Stimulated activated naive CD8-positive, alpha-beta T cell treated with anti-CD3 and anti-CD28 coated beads, Interleukin-15, amount 100 ng/mL, for 72 hours (primary cell): Measurements from ENCODE around the gene SPNS3.
A peak's percentile ranks its signal among the peaks of the same experiment; 100 is the strongest.

Source experiments
- ATAC-seq: fragments of 150-1000 bp; cut with Tn5 transposase; 2 replicates; pipeline ENCODE4 v1.10.0; 2021; ENCODE audit warnings: mild to moderate bottlenecking, moderate library complexity
- DNase-seq, 2 donors: peaks; one replicate each; pipeline ENCODE4 v3.0.0; 2021 to 2022
- H3K27ac Mint-ChIP-seq, 2 donors: one replicate each; pipeline ENCODE4 v1.8.0; 2022; ENCODE audit warnings: mild to moderate bottlenecking in 2 of 2, mixed read lengths in 2 of 2, moderate library complexity in 2 of 2
- H3K27me3 Mint-ChIP-seq: one replicate; pipeline ENCODE4 v1.8.0; 2022; ENCODE audit warnings: mixed read lengths
- H3K4me1 Mint-ChIP-seq: one replicate; pipeline ENCODE4 v1.8.0; 2022; ENCODE audit warnings: mild to moderate bottlenecking, mixed read lengths
- H3K4me3 Mint-ChIP-seq, 2 donors: one replicate each; pipeline ENCODE4 v1.8.0; 2022; ENCODE audit warnings: mild to moderate bottlenecking in 2 of 2, mixed read lengths in 2 of 2, moderate library complexity in 1 of 2
- H3K9me3 Mint-ChIP-seq, 2 donors: one replicate each; pipeline ENCODE4 v1.8.0; 2022; ENCODE audit warnings: mixed read lengths in 2 of 2

The SPNS3 gene

DNA sequence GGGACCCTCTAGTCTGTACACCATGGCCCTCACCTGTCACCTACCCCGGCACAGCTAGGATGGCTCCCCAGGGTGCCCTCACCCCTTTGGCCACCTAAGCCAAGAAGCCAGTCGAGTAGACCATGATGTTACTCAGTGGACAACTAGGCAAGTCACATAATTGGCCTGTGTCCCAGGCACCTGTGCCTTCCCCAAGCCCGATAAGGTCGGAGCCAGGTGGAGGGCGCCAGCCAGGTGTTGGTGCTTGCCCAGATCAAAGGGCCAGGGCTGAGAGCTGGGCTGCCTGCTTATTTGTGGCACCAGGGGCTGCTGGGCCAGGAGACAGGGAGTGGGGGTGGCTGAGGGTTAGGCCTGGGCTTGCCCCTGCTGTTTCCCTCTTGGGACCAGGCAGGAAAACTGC, 81.8 kb downstream of the SPNS3 start:
- no peak overlapping the region for H3K4me3 Mint-ChIP-seq
- ATAC-seq, result no peak
- H3K9me3 Mint-ChIP-seq, result no peaks in the 10 kb centered on the region
- H3K27me3 Mint-ChIP-seq, result no peaks in the 10 kb centered on the region
- H3K27ac Mint-ChIP-seq, result no peak overlapping the region
- H3K4me1 Mint-ChIP-seq, result peaks cover 3% of the 10 kb centered on the region
- no peak for DNase-seq

DNA sequence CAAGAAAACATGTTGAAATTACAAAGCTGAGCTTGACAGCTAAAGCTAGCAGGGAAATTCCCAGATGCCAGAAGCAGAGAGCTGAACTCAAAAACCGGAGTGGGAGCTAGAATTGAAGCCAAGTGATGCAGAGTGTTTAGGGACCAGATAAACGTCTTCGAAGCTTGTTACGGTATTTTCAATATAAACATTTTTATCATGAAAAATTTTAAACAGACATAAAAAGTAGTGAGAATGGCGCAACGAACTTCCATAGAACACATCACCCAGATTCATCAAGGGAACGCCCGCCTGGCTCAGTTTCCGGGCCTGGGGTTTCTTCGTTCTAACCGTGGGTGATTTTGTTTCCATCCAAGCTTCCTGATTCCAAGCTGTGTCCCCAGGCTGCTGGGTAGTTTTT, 83.0 kb downstream of the SPNS3 start:
- DNase-seq (no peak), ATAC-seq (no peak)
- Mint-ChIP-seq H3K27ac (no peak overlapping the region), H3K27me3 (no peaks in the 10 kb centered on the region), H3K9me3 (no peaks in the 10 kb centered on the region), H3K4me1 (no peaks in the 10 kb centered on the region), H3K4me3 (no peak overlapping the region)

DNA sequence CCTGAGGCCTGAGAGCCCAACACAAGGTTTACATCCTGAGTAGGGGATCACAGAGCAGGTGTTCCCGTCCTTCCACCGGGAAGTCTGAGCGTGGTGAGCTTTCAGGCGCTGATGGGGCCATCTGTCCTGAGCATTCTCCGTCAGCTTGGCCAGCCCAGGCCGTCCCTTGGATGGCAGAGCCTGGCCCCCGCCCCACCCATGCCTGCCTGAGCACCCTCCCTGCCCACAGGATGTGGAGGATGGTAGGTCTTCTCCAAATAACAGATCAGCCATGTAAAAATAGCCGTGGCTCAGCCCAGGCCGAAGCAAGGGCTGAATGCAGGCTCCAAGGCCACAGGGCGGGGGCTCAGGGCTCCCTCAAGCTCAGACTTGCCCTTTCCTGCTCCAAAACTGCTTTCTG, 85.2 kb downstream of the SPNS3 start:
- Mint-ChIP-seq H3K27me3 (no peaks in the 10 kb centered on the region), H3K4me3 (no peak overlapping the region), H3K27ac (no peak overlapping the region), H3K4me1 (no peaks in the 10 kb centered on the region), H3K9me3 (no peaks in the 10 kb centered on the region)
- no peak for DNase-seq
- no peak for ATAC-seq

DNA sequence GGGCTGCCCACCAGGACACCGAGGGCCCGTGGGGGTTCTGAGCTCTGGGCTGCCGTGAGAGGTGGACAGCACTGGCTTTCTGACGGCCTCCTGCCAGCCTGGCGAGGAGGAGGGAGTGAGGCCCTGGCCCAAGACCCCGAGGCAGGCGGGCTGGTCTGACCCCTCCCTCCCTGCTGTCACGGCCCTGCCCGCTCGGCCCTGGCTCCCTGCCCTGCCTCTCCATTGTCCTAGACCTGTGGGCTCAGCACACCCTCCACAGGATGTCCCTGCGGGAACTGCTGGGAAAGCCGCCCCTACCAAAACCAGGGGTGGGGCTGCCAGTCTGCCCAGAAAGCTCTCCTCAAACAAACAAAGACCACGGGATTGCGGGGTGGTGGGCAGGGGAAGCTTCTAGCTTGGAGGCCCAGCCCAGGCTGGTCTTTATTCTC, 85.6 kb downstream of the SPNS3 start:
- H3K4me3 Mint-ChIP-seq, result no peak overlapping the region
- peak overlapping the region in 1 of 2 donors; percentile 88 for H3K27ac Mint-ChIP-seq
- ATAC-seq, result no peak
- no peaks in the 10 kb centered on the region for H3K4me1 Mint-ChIP-seq
- DNase-seq, result no peak
- no peaks in the 10 kb centered on the region for H3K9me3 Mint-ChIP-seq
- no peaks in the 10 kb centered on the region for H3K27me3 Mint-ChIP-seq

DNA sequence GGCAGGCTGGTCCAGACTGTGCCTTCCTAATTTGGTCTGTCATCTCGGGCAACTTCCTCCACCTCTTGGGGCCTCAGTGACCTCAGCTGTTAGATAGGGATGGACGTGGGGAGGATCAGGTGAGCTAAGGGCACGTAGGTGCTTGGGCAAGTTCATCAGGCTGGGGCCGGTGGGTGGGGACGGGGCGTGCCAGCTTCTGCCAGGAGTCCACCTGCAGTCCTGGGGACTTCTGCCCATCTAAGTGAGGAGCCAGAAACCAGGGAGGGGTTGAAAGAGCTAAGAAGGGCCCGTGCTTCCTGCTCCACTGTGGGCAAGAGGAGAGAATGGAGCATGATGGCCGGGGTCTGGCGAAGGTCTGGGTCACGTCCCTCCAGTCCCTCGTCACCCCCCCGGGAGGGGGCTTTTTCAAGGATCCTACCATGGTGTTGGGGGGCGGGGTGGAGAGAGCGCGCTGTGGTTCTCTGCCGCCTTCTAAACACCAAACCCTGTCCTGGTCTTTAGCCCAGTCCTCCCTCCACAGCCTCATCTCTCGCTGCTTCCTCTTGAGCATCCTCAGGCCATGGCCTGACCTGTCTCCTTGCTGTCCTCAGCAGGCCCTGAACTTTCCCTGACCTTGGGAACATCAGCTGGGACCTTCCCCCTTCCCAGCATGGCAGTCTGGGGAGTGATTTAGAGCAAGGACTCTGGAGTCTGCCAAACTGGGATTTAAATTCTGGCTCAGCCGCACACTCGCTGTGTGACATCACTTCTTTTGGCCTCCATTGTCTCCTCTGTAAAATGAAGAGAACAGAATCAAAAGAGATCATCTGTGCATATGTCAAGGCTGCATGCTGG, 86.5 kb downstream of the SPNS3 start:
- H3K27ac Mint-ChIP-seq, result peak overlapping the region; percentile 23 to 75
- no peaks in the 10 kb centered on the region for H3K27me3 Mint-ChIP-seq
- ATAC-seq (no peak), DNase-seq (no peak)
- no peaks in the 10 kb centered on the region for H3K9me3 Mint-ChIP-seq
- H3K4me3 Mint-ChIP-seq, result no peak overlapping the region
- H3K4me1 Mint-ChIP-seq, result no peaks in the 10 kb centered on the region

DNA sequence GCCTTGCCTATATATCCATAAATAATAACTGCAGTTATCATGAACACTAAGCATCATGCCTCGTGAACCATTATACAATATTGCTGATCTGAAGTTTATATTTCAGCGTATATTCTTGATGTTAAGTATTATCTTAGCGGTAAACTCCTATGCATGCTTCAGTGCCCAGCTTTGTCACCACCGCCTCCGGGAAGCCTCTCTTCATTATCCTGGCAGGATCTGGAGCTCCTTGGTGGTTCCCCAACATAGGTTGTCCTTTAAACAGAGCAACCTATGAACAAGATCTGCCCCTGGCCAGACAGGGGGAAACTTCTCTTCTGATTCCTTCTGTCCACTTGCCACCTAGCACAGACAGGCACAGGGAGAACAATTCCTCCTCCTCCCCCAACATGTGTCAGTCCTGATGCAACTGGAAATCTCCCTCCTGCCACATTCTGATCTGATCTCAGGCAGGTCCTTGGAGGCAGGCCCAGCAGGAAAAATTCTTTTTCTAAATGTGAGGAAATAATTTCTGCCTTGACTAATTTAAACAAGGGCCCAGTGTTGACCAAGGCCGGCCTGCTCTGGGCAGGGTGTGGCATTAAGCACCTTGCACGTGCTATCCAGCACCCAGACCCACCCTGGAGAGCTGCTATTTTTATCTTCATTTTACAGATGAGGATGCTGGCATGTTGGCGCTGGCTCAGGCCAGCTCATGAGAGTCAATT, 87.3 kb downstream of the SPNS3 start:
- ATAC-seq, result no peak

DNA sequence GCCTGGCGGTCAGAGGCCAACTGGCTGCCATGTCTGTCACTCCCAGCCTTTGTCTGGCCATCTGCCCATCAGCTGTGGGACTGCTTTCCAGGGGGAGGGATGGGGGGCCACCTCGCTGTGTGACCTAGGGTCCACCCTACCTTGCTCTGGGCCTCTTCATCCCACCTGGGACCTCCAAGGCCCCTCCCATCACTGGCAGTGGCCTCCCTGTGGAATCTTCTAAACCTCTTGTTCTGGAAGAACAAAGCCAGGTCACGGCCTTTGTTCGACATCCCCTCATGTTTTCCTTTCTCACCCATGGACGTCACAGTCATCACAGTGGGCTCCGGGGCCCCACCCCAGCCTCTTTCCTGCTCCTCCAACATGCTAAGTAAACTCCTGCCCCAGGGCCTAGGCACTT, 88.9 kb downstream of the SPNS3 start:
- ATAC-seq, result no peak
- H3K27me3 Mint-ChIP-seq, result peaks cover 20% of the 10 kb centered on the region
- no peaks in the 10 kb centered on the region for H3K4me1 Mint-ChIP-seq
- H3K9me3 Mint-ChIP-seq, result no peaks in the 10 kb centered on the region
- no peak overlapping the region for H3K4me3 Mint-ChIP-seq
- no peak for DNase-seq
- peak overlapping the region in 1 of 2 donors; percentile 56 for H3K27ac Mint-ChIP-seq

More for the DNA sequence above, 87.3 kb downstream of the SPNS3 start:
- Mint-ChIP-seq H3K27ac (peak overlapping the region in 1 of 2 donors; percentile 83), H3K4me1 (no peaks in the 10 kb centered on the region), H3K27me3 (peaks cover 4% of the 10 kb centered on the region), H3K9me3 (no peaks in the 10 kb centered on the region), H3K4me3 (no peak overlapping the region)
- DNase-seq, result no peak

DNA sequence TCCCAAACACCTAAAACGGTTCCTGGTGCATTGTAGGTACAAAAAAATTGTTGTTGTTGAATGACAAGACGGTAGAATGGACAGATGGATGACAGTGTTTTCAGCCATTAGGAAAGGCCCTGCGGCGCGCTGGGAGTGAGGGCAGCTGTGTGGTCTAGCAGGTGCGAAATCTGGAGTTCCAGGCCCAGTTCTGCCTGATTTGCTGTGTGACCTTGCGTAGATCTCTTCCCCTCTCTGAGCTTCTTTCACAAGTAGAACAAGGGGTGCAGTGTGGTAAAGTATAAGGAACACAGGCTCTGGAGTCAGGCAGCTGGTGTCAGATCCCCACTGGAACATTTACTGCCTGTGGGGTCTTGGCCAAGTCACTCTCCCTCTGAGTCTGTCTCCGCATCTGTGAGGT, 90.2 kb downstream of the SPNS3 start:
- ATAC-seq, result no peak
- Mint-ChIP-seq H3K27ac (no peak overlapping the region), H3K27me3 (peaks cover 21% of the 10 kb centered on the region), H3K4me1 (no peaks in the 10 kb centered on the region), H3K4me3 (no peak overlapping the region), H3K9me3 (no peaks in the 10 kb centered on the region)
- no peak for DNase-seq

DNA sequence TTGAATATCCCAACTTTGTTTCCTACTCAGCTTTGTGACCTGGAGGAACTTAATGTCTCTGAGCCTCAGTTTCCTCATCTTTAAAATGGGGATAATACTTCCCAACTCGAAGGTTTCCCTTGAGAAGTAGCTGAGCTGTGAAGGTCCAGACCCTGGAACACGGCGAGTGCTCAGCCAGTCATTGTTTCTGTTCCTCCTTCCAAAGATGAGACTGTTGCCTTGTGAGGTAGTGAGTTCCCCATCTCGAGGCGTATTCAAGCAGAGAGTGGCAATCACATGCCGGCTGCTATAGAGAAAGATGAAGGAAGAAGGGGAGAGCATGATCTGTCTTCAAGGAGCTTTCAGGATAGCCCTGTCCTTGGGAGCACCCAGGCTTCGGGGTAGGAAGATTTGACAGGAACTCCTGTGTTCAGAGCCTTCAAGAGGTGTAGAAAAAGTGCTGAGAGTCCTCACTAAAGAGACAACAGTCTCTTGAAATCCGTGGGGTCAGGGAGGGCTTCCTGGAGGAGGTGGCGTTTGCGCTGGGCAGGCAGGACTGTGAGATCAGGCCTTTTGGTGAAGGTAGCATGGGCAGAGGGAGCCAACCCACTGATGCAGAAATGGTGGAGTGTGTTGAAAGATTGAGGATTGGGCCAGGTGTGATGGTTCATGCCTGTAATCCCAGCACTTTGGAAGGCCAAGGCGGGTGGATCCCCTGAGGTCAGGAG, 92.1 kb downstream of the SPNS3 start:
- no peak overlapping the region for H3K4me3 Mint-ChIP-seq
- no peaks in the 10 kb centered on the region for H3K9me3 Mint-ChIP-seq
- peaks cover 21% of the 10 kb centered on the region for H3K27me3 Mint-ChIP-seq
- no peak for DNase-seq
- H3K4me1 Mint-ChIP-seq, result no peaks in the 10 kb centered on the region
- no peak for ATAC-seq
- no peak overlapping the region for H3K27ac Mint-ChIP-seq

DNA sequence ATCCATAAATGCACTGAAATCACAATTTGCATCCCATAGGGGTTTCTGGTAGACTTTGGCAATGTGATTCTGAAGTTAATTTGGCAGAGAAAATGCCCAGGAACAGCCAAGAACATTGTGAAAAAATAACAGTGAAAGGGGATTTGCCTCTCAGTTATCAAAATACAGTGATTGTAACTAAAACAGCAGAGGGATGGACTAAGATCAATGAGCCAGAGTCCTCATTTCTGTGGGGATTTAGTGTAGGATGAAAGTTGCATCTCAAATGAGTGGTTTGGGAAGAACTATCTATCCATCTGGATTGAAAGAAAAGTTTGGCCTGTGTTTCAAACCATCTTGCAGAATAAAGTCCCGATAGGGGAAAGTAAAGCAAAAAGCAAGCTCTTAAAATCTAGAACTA, 93.4 kb downstream of the SPNS3 start:
- H3K4me1 Mint-ChIP-seq, result no peaks in the 10 kb centered on the region

DNA sequence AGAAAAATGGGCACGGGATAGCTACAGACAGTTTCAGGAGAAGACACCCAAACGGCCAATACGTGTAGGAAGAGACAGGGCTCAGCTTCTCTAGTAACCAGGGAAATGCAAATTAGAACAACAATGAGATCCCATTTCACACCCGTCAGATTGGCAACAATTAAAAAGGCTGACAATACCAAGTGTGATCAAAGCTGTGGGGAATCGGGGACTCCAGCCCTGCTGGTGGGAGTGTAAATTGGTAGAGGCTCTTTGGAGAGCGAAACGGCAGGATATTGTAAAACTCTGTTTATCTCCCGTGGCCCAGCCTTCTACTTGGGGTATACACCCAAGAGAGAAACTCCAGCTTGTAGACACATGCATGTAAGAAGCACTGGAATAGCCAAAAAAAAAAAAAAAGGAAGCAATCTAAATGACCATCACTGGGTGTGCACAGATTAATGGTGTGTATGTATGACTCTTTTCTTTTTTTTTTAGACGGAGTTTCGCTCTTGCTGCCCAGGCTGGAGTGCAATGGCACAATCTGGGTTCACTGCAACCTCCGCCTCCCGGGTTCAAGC, 93.9 kb downstream of the SPNS3 start:
- Mint-ChIP-seq H3K27me3 (peaks cover 30% of the 10 kb centered on the region), H3K4me3 (no peak overlapping the region), H3K4me1 (no peaks in the 10 kb centered on the region), H3K9me3 (no peaks in the 10 kb centered on the region), H3K27ac (no peak overlapping the region)
- DNase-seq (no peak), ATAC-seq (no peak)

More for the DNA sequence above, 93.4 kb downstream of the SPNS3 start:
- peaks cover 27% of the 10 kb centered on the region for H3K27me3 Mint-ChIP-seq
- no peak overlapping the region for H3K27ac Mint-ChIP-seq
- DNase-seq, result no peak
- no peak overlapping the region for H3K4me3 Mint-ChIP-seq
- no peak for ATAC-seq
- no peaks in the 10 kb centered on the region for H3K9me3 Mint-ChIP-seq

DNA sequence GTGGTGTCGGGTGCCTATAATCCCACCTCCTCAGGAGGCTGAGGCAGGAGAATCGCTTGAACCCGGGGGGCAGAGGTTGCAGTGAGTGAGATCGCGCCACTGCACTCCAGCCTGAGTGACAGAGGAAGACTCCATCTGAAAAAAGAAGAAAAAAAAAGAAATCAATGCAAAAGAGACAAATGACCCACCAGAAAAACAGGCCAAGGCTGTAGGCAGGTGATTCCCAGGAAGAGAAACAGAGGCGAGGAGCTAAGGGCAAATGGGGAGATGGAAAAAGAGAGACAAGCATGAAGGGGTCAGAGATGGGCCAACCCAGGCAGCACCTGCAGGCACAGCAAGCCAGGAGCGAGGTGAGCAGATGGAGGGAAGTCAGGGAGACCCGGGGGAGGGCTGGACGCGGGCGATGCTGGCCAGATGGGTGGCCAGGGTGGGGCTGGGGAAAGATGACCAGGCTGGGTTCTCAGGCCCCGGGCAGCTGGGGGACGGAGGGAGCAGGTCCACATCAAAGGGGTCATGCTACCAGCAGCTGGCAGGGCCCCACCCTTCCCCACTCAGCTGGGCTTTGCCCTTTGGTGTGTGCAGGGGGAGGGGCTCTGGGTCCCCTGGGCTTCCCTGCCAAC, 95.9 kb downstream of the SPNS3 start:
- H3K9me3 Mint-ChIP-seq, result no peaks in the 10 kb centered on the region
- no peak for ATAC-seq
- H3K27me3 Mint-ChIP-seq, result peaks cover 39% of the 10 kb centered on the region
- no peak for DNase-seq
- peaks cover 17% of the 10 kb centered on the region for H3K4me1 Mint-ChIP-seq
- no peak overlapping the region for H3K4me3 Mint-ChIP-seq
- H3K27ac Mint-ChIP-seq, result peak overlapping the region; percentile 57 to 70

DNA sequence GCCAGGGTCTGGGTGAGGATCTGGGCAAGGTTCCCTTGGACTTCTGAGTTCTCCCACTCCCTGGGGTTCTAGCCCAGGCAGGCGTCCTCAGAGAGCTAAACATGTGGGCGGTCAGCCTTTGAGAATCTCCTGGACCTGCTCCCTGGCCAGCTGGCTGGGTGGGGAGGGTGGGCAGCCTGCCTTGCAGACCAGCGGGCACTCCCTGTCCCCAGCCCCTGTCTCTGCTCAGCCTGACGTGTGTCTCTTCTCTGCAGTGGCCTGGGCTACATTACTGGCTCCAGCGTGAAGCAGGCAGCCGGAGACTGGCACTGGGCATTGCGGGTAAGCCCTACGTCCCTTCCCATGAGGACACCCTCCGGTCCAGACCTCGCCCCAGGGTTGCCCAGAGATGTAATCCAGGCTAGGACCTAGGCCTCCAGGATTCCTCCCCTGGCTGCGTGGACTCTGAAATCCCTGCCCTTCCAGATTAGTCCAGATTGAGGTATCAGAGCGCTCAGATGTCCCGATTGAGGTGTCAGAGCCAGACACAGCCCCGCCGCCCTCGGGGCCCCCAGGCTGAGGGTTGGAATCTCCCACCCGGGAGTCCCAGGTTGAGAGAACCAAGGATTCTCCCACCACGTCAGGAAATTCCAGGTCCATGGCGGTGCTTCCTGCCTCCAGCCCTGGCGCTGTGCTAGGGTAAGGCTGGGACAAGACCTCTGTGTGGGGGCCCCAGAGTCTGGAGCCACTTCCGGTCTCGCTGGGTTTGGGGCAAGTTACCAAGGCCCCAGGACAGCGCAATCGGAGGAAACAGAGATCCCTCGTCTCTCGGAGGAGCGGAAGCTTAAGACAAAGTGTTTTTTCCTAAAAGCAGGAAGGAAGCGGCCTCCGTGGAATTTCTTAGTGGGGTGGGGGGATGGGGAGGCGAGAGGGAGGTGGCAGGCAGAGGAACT, 97.3 kb downstream of the SPNS3 start:
- no peaks in the 10 kb centered on the region for H3K9me3 Mint-ChIP-seq
- H3K4me1 Mint-ChIP-seq, result peaks cover 23% of the 10 kb centered on the region
- H3K4me3 Mint-ChIP-seq, result no peak overlapping the region
- no peak for ATAC-seq
- H3K27me3 Mint-ChIP-seq, result peaks cover 34% of the 10 kb centered on the region
- no peak for DNase-seq
- H3K27ac Mint-ChIP-seq, result no peak overlapping the region

DNA sequence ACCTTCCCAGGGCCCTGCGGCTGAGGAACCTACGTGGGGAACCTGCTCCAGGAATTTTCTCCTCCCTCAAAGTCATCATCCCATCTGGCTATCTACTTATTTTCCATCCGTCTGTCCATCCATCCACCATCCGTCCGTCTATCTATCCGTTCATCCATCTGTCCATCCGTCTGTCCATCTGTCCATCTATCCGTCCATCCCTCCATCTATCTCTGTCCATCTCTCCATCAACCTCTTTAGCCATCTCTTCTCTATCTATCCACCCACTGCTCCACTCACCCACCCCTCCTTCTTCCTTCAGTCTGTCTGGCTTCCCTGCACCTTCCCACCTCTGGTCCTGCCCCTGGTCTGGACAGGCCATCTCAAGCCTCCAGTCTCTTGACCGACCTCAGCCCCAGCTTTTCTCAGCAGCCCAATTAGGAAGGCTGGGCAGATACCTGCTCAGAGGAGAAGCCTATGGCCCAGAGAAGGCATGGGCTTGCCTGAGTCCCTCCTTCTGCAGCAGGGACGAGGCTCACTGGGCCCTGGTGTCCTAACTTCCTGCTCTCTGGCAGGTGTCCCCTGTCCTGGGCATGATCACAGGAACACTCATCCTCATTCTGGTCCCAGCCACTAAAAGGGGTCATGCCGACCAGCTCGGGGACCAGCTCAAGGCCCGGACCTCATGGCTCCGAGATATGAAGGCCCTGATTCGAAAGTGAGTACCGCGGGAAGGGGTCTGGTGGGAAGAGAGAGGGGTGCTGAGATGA, 98.4 kb downstream of the SPNS3 start:
- no peak overlapping the region for H3K4me3 Mint-ChIP-seq
- peaks cover 24% of the 10 kb centered on the region for H3K27me3 Mint-ChIP-seq
- no peaks in the 10 kb centered on the region for H3K9me3 Mint-ChIP-seq
- ATAC-seq (no peak), DNase-seq (no peak)
- peaks cover 32% of the 10 kb centered on the region for H3K4me1 Mint-ChIP-seq
- H3K27ac Mint-ChIP-seq, result peak overlapping the region; percentile 15 to 24
